GM19438 (cell line): ENCODE results near the gene FAM180B.
"Not testable (repeated sequence)": the region's sequence is repeated elsewhere in the genome, so short reads cannot be mapped to it uniquely, and the experiment has no call there.

Source experiments
- ATAC-seq: cut with Tn5 transposase; IDR thresholded peaks from one replicate; pipeline ENCODE4 v1.9.1; 2021; ENCODE audit warnings: low read depth; ENCODE audit not compliant: unreplicated experiment

FAM180B gene, protein sequence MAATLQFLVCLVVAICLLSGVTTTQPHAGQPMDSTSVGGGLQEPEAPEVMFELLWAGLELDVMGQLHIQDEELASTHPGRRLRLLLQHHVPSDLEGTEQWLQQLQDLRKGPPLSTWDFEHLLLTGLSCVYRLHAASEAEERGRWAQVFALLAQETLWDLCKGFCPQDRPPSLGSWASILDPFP

DNA sequence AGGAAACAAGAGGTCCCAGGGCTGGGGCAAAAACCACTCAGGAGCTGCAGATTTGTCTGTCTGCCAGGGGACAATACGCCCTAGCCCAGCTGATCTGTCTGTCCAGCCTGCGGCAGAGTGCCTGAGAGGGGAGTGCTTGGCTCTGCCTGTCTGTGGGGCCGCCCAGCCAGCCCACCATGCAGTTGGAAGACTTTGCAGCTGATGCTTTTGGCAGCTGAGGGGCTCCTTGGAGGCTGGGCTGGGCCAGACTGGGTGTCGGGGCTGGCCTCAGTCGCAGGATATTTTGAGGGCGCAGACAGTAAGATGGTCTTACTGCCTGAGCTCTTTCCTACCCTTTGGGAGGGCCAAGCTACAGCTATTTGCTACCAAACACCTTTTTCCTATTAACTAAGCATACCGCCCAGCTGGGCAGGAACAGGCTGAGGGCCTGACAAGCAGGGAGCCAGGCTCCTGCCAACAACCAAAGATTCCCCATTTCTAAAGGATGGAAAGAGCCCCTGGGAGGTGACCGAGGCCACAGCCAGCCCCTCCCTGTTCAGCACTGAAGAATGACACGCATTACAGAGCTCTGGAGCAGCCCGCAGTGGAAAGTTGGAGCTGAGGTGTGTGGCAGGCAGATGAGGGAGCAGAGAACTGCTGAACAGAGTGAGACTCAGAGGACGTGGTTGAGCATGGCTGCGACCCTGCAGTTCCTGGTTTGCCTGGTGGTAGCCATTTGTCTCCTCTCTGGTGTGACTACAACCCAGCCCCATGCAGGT lies at the start of gene FAM180B:
Gene FAM180B (plus strand): TSS at position 581 of the 758 bp plus-strand sequence. CDS start 91 bp downstream, at position 672.
- no peak for ATAC-seq

DNA sequence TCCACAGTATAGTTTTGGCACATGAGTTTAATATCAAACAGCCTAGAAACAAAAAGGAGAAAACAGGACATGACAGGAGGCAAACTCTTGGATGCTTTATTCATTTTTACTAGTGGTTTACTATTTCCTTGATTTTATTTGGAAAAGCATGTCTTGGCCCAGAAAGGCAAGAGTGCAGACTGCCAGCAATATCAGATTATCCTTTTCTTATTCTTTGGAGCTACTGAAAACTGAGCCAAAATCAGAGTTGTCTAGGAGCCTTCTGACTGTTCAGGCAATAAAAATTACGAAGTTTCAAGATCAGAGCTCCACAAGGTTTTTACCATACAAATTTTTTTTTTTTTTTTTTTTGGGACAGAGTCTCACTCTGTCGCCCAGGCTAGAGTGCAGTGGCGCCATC lies 49.6 kb upstream of the FAM180B start:
- ATAC-seq, result no peak

GRCh38 chr11:47538741-47539565 lies 47.5 kb upstream of the FAM180B start:
- no peak for ATAC-seq

GRCh38 chr11:47539681-47540039 lies 46.8 kb upstream of the FAM180B start:
- no peak for ATAC-seq

DNA sequence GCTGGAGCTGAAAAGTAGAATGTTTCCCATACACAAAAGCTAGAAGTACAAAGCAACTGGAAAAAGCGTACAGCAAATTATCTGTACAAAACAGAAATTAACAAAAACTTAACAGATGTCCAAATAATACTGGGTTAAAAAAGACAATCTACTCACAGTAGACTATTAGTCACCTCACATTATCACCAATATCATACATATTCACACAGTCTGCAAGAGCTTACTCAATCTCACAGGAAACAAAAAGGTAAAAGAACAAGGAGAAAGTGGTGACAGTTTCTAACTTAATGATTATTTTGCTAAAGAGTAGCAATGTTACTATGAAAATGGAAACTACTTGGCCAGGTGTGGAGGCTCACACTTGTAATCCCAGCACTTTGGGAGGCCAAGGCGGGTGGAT lies 45.4 kb upstream of the FAM180B start:
- ATAC-seq, result no peak

DNA sequence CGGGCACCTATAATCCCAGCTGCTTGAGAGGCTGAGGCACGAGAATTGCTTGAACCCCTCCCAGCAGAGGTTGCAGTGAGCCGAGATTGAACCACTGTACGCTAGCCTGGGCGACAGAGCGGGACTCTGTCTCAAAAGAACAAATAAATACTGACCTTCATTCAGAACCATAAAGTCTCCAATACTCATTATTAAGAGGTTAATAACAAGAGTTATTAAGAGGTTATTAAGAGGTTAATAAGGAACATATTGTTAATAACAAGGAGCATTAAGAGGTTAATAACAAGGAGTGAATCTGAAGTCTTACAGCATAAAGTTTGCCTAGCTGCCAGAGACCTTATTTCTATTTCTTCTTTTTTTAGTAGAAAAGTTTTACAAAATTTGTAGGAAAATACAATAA lies 41.2 kb upstream of the FAM180B start:
- ATAC-seq, result no peak

DNA sequence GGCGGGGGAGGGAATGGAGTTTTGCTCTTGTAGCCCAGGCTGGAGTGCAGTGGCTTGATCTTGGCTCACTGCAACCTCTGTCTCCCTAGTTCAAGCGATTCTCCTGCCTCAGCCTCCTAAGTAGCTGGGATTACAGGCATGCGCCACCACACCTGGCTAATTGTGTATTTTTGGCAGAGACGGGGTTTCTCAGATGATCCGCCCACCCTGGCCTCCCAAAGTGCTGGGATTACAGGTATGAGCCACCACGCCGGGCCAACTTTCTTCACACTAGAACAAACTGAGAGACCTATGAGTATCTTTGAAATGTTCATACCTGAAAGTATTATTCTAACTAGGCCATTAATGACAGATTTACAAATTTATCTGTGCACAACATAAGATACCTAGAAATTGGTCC lies 40.2 kb upstream of the FAM180B start:
- ATAC-seq, result not testable (repeated sequence)

- ATAC-seq, result no peak
These were observed 36.0 kb upstream of the FAM180B start for GRCh38 chr11:47550288-47551047.

DNA sequence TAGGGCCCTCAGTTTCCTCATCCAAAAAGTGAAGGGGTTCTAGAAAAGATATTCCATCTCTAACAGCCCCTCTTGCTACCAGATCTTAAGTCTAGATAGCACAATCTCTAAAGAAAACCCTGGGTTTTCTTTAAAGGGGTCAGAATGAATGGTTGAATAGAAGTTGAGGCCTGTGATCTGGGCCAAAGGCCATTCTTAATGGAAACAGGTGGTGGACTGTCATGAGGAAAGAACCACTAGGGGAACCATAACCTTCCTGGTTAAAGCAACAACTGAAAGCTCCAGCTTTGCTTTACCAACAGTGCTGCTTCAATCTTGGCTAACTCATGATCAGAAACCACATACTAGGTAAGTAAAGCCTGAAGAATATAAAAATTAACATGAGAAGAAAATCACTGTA lies 35.4 kb upstream of the FAM180B start:
- no peak for ATAC-seq

DNA sequence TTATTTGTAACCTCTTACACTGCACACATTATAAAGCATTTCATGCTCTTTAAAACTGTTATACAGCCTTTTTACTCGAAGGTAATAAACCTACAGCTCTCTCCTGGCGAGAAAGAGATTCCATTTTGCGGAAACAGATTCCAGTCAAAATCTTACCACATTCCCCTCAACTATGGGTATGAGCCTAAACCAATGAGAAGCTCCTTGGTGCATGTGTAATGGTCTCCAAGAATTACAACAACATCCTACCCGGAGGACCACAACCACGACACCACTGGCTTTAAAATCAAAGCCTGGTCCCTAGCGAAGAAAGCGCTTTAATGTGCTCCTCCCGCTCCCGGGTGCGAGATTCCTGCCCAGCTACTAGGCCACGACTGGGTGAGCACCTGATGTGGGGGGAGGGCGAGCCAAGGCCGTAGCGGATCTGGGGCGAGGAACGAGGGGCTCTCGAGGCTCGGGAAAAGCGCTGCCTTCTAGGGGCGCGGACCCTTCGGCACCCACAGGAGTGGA lies 34.4 kb upstream of the FAM180B start:
- peak; percentile 1 for ATAC-seq

DNA sequence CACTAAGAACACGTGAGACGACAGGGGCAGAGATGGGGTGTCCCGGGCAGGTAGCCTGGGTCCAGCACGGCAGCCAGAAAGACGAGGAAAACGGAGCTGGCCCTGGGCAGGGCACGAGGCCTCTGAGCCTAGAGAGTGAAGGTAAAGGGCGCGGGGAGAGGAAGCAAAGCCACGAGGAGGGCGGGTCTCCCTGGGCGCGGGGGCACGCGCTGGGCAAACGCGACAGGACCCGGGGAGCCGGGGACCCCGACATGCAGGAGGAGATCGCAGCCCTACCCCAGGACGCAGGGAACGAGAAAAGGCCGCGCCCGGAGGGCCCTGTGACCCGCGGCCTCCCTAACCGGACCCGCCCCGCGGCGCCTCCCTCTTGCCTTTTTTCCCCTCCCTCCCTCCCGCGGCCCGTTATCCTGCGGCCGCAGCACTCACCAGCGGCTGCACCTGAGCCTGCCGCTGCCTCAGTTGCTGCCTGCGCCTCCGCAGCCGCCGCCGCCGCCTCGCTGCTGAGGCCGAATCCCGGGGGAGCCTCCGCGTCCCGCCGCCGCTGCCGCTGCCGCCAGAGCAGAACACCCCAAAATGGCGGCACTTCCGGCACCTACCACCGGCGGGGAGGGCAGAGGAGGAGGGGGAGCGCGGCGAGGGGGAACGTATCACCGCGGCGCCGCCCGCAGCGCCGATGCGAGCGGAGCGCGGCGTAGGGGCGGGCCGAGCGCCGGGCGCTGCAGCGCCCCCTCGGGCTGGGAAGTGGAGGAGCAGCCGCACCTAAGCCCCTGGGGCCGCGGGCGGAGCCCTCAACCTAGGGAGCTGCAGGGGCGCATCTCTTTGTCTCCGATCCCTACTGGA lies 33.7 kb upstream of the FAM180B start, which contains the start of gene CELF1:
Gene CELF1 (minus strand): TSS at position 567 of the 840 bp plus-strand sequence. CDS start 53,609 bp downstream, outside the sequence.
- peak; percentile 94 for ATAC-seq

DNA sequence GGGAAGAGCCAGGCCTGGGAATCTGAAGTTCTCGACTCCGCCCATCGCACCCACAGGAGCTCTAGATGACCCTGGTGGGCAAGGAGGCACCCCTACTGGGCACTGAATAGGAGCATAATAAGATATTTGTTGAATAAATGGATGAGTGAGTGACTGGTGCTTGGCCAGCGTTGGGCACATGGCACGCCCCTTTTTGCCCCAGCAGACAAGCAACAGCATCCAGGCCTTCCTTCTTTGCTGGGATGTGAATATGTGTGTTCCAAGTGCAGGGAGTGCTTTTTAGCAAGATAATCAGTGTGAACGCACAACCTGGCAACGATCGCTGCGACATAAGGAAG lies 33.1 kb upstream of the FAM180B start:
- ATAC-seq, result peak; percentile 31

GRCh38 chr11:47557004-47557403 lies 29.5 kb upstream of the FAM180B start:
- ATAC-seq, result not testable (repeated sequence)

- ATAC-seq, result no peak
These were observed 27.8 kb upstream of the FAM180B start for GRCh38 chr11:47558695-47559094.

- no peak for ATAC-seq
These were observed 26.1 kb upstream of the FAM180B start for GRCh38 chr11:47560426-47560825.

GRCh38 chr11:47562393-47562792 lies 24.1 kb upstream of the FAM180B start:
- ATAC-seq, result not testable (repeated sequence)

- ATAC-seq, result not testable (repeated sequence)
These were observed 22.1 kb upstream of the FAM180B start for GRCh38 chr11:47564366-47564765.

GRCh38 chr11:47564933-47565339 lies 21.5 kb upstream of the FAM180B start:
- peak; percentile 21 for ATAC-seq

DNA sequence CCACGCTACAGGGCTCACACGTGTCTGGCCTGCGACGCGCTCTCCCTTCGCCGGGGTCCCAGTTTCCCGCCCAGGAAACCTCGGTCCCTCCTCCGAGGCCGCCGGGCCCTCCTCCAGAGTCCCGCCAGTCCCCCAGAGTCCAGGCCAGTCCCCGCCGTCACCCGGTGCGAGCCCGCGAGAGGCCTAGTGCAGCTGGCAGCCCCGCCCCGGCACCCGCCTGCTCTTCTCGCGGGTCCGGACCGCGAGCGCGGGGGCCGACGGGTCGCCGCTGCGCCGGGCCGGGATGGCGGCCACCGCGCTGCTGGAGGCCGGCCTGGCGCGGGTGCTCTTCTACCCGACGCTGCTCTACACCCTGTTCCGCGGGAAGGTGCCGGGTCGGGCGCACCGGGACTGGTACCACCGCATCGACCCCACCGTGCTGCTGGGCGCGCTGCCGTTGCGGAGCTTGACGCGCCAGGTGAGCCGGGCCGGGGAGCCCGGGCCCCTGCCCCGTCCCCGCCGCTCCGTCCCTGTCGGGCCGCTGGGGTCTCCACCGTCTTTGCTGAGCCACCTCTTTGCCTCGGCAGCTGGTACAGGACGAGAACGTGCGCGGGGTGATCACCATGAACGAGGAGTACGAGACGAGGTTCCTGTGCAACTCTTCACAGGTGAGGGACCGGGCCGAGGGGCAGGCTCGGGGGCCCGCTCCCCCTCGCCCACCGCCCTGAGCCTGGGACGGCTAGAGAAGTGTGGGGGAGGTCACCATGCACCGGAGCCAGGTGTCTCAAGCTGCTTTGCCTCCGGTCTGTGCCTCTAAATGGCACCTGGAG lies 20.9 kb upstream of the FAM180B start, which contains the start of gene PTPMT1:
Gene PTPMT1 (plus strand): TSS at position 260 of the 809 bp plus-strand sequence. CDS start 24 bp downstream, at position 284.
- ATAC-seq, result peak; percentile 83
